Omental fat pad (tissue), 4 donors: ENCODE measurements around the gene PRKCB. TPM values are rescaled to one million over a fixed set of nuclear protein-coding genes. Genes with fewer than 3 reads are reported as not detected.
"Not testable (repeated sequence)": the region's sequence is repeated elsewhere in the genome, so short reads cannot be mapped to it uniquely, and the experiment has no call there.

ENCODE experiments used
- ATAC-seq: fragments of 150-250 bp; one replicate; pipeline ENCODE4 v1.9.1; 2016; ENCODE audit warnings: mild to moderate bottlenecking, moderate library complexity; ENCODE audit not compliant: low FRiP score
- DNase-seq: peaks from one replicate; pipeline ENCODE4 v3.0.0-alpha.2; 2019; ENCODE audit warnings: low spot score
- CTCF ChIP-seq, 3 donors: fragments of 450-650 bp; IDR thresholded peaks; one replicate each; pipeline ENCODE4 v1.5.1; 2016 to 2017; ENCODE audit warnings: antibody characterized with exemption in 3 of 3, mild to moderate bottlenecking in 3 of 3, moderate library complexity in 2 of 3
- total RNA-seq, 4 donors: library from RNA; depleted of rRNA; stranded (reverse); fragments of >200 nt; gene quantifications; one replicate each; pipeline ENCODE4 v1.1.0, GENCODE V29; 2016

The PRKCB gene
- total RNA-seq, 4 donors from 2014 or later: 5.3 to 18.6 (median 11.1) TPM

- ATAC-seq (no peak), DNase-seq (no peak)
- no peak for TF ChIP-seq CTCF (IDR thresholded peaks at IDR 0.05)
These were observed 381.7 kb downstream of the PRKCB start for GRCh38 chr16:24217461-24217860.

GRCh38 chr16:24218299-24218698, 382.5 kb downstream of the PRKCB start:
- no peak for DNase-seq
- TF ChIP-seq CTCF (IDR thresholded peaks at IDR 0.05): no peak
- ATAC-seq: no peak

DNA sequence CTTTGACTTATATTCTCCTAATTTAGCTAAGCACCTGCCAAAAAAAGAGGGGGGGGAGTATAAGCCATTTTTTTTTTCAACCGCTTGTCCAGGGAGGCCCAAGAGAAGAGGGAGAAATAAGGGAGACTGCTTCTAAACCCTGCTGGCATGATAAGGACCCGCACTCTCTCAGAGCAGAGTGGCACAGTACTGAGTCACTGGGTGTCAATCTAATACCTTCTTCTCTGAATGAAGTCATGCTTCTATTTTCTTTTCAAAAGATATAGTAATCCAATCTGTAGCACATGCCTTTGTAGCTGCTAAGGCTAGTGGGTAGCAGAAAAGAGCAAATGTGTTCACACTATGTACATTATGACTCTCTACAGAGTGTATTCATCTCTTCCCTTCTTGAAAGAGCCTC, 385.4 kb downstream of the PRKCB start:
- DNase-seq (no peak), ATAC-seq (no peak)
- no peak for TF ChIP-seq CTCF (IDR thresholded peaks at IDR 0.05)

DNA sequence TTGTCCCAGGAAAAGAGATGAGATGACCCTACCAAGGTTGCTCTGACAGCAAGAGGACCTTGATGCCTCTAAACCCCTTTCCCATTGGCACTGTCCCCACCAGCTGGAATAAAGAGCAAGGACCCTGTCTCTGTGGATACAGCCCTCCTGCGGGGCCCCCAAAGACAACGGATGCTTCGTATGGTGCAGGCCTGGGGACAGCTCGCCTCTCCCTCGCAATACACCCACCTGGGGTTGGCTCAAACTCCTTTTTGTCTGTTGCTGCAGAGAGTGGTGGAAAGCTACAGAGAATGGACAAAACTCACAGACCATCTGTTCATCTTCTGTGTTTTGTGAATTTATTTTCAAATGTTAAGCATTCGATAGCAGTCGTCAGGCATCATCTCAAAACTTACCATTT, 392.7 kb downstream of the PRKCB start:
- ATAC-seq: no peak
- TF ChIP-seq CTCF (IDR thresholded peaks at IDR 0.05): no peak
- DNase-seq: no peak

DNA sequence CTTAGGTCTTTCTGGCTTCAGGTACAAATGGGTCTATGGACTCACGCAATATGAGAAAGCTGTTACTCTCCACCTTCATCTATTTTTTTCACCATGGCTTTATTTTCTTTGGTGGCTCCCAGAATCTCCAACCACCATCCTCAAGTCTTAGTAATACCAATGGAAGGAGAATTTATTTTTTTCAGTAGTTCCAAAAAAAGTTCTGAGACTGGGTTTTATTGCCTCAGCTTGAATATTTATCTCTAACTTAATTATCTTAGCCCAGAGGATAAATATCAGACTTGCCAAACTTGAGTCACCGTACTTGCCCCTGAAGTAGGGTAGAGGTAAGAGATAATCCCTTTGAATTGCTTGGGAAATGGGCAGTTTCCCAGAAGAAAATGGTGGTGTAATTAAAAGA, 397.2 kb downstream of the PRKCB start:
- no peak for TF ChIP-seq CTCF (IDR thresholded peaks at IDR 0.05)
- ATAC-seq (no peak), DNase-seq (no peak)

GRCh38 chr16:24234737-24235136, 399.0 kb downstream of the PRKCB start:
- TF ChIP-seq CTCF (IDR thresholded peaks at IDR 0.05): no peak
- ATAC-seq: no peak
- DNase-seq: no peak

- TF ChIP-seq CTCF (IDR thresholded peaks at IDR 0.05): no peak
- ATAC-seq: no peak
- DNase-seq: no peak
These were observed 400.0 kb downstream of the PRKCB start for GRCh38 chr16:24235806-24236205.

- not testable (repeated sequence) for DNase-seq, ATAC-seq
These were observed 403.1 kb downstream of the PRKCB start for GRCh38 chr16:24238846-24239245.
